GM23338 (cell line): Measurements from ENCODE around the gene C1orf87. TPM values are rescaled to one million over a fixed set of nuclear protein-coding genes. Genes with fewer than 3 reads are reported as not detected.

Source experiments
- ATAC-seq: fragments of 200-7000 bp; cut with Tn5 transposase; 3 replicates; pipeline ENCODE4 v1.9.1; 2020
- DNase-seq: peaks from one replicate; pipeline ENCODE4 v3.0.0-alpha.2; 2015; ENCODE audit warnings: low spot score
- H2AFZ ChIP-seq: fragments of 200-600 bp; sonication (generic); 2 replicates; pipeline ENCODE4 v1.8.0; 2016; ENCODE audit warnings: antibody characterized with exemption, mild to moderate bottlenecking, moderate library complexity
- H3F3A ChIP-seq: fragments of 200-600 bp; sonication (generic); replicated peaks from 2 replicates; pipeline ENCODE4 v1.8.0; 2017; ENCODE audit warnings: antibody characterized with exemption, mixed run types, low read depth
- H3K27ac ChIP-seq: fragments of 200-600 bp; sonication (generic); 2 replicates; pipeline ENCODE4 v1.6.1; 2016; ENCODE audit warnings: low read depth
- H3K27me3 ChIP-seq: fragments of 200-600 bp; sonication (generic); 2 replicates; pipeline ENCODE4 v1.8.0; 2016; ENCODE audit warnings: mild to moderate bottlenecking, mixed run types, moderate library complexity; ENCODE audit not compliant: insufficient read depth
- H3K36me3 ChIP-seq: fragments of 200-600 bp; sonication (generic); 2 replicates; pipeline ENCODE4 v1.8.0; 2016; ENCODE audit warnings: mild to moderate bottlenecking; ENCODE audit not compliant: insufficient read depth
- H3K4me1 ChIP-seq: fragments of 200-600 bp; sonication (generic); 2 replicates; pipeline ENCODE4 v1.8.0; 2016; ENCODE audit warnings: mild to moderate bottlenecking, moderate library complexity; ENCODE audit not compliant: insufficient read depth
- H3K4me2 ChIP-seq: fragments of 200-600 bp; sonication (generic); 2 replicates; pipeline ENCODE4 v1.7.1; 2017; ENCODE audit warnings: mixed run types
- H3K4me3 ChIP-seq: fragments of 200-600 bp; sonication (generic); 2 replicates; pipeline ENCODE4 v1.6.1; 2016; ENCODE audit warnings: mixed run types
- H3K79me2 ChIP-seq: fragments of 200-600 bp; sonication (generic); replicated peaks from 2 replicates; pipeline ENCODE4 v1.8.0; 2017; ENCODE audit warnings: mild to moderate bottlenecking; ENCODE audit not compliant: insufficient read depth
- H3K9me2 ChIP-seq: fragments of 200-600 bp; sonication (generic); 2 replicates; pipeline ENCODE4 v1.8.0; 2017; ENCODE audit not compliant: insufficient read depth
- H4K20me1 ChIP-seq: fragments of 200-600 bp; sonication (generic); replicated peaks from 2 replicates; pipeline ENCODE4 v1.8.0; 2017; ENCODE audit warnings: mild to moderate bottlenecking; ENCODE audit not compliant: insufficient read depth
- H3K27ac Mint-ChIP-seq: 2 replicates; pipeline ENCODE4 v1.8.0; 2020; ENCODE audit warnings: inconsistent platforms, mild to moderate bottlenecking, moderate library complexity, mixed read lengths
- H3K27me3 Mint-ChIP-seq: 3 replicates; pipeline ENCODE4 v1.8.0; 2022; ENCODE audit warnings: low read depth, mild to moderate bottlenecking, moderate library complexity, mixed read lengths, inconsistent platforms; ENCODE audit not compliant: insufficient read depth, poor library complexity
- H3K36me3 Mint-ChIP-seq: 3 replicates; pipeline ENCODE4 v1.8.0; 2021; ENCODE audit warnings: low read depth, mild to moderate bottlenecking, inconsistent platforms, moderate library complexity, mixed read lengths
- H3K4me1 Mint-ChIP-seq: 3 replicates; pipeline ENCODE4 v1.8.0; 2020; ENCODE audit warnings: mild to moderate bottlenecking, inconsistent platforms, mixed read lengths
- H3K4me3 Mint-ChIP-seq: 3 replicates; pipeline ENCODE4 v1.8.0; 2021; ENCODE audit warnings: moderate library complexity, mild to moderate bottlenecking, inconsistent platforms, mixed read lengths
- H3K9me3 Mint-ChIP-seq: 3 replicates; pipeline ENCODE4 v1.8.0; 2020; ENCODE audit warnings: moderate library complexity, mild to moderate bottlenecking, inconsistent platforms, mixed read lengths
- CREB1 ChIP-seq: fragments of 250-450 bp; sonication (Bioruptor Pico); IDR thresholded peaks from 2 replicates; pipeline ENCODE4 v1.5.0; 2020; ENCODE audit warnings: low read depth, mild to moderate bottlenecking, moderate library complexity
- EZH2 ChIP-seq: fragments of 200-600 bp; sonication (generic); IDR thresholded peaks from one replicate; pipeline ENCODE4 v1.8.0; 2017; ENCODE audit warnings: antibody characterized with exemption, mild to moderate bottlenecking, low read depth; ENCODE audit not compliant: unreplicated experiment
- EZH2phosphoT487 ChIP-seq: fragments of 200-600 bp; sonication (generic); IDR thresholded peaks from one replicate; pipeline ENCODE4 v1.8.1; 2018; ENCODE audit warnings: antibody characterized with exemption; ENCODE audit not compliant: unreplicated experiment
- POLR2AphosphoS5 ChIP-seq: IDR thresholded peaks from 2 replicates; pipeline ENCODE4 v1.6.1; 2016; ENCODE audit warnings: antibody characterized with exemption, low read depth
- ZNF114 ChIP-seq: fragments of 250-450 bp; sonication (Bioruptor Pico); IDR thresholded peaks from 2 replicates; pipeline ENCODE4 v1.5.0; 2020; ENCODE audit warnings: mild to moderate bottlenecking, moderate library complexity
- ZNF462 ChIP-seq: fragments of 250-450 bp; sonication (Bioruptor Pico); IDR thresholded peaks from 2 replicates; pipeline ENCODE4 v1.5.0; 2020; ENCODE audit warnings: mild to moderate bottlenecking, moderate library complexity
- polyA plus RNA-seq: library from polyadenylated mRNA; unstranded; fragments of >200 nt; fragmentation: Nextera tagmentation; extraction: Ambion mirVana; gene quantifications from 2 replicates; pipeline ENCODE4 v1.2.1, GENCODE V29; 2016
- total RNA-seq: library from RNA; depleted of rRNA; stranded (reverse); fragments of >200 nt; shearing (Covaris generic); gene quantifications from 2 replicates; pipeline ENCODE4 v1.2.3, GENCODE V29; 2014
- TF ChIP-seq, protein P1 (sequence below): IDR thresholded peaks from one replicate; pipeline ENCODE4 v1.6.1; 2018; ENCODE audit warnings: antibody characterized with exemption; ENCODE audit not compliant: unreplicated experiment
- TF ChIP-seq, protein P2 (sequence below): IDR thresholded peaks from 2 replicates; pipeline ENCODE4 v1.6.1; 2016; ENCODE audit warnings: antibody characterized with exemption
- TF ChIP-seq, protein P3 (sequence below), 2 experiments: fragments of 200-600 bp in 1 of 2; sonication (generic) in 1 of 2; conservative IDR thresholded peaks; 2 replicates each; pipeline versions ENCODE4 v1.5.1 to v1.6.1; 2016 to 2017; ENCODE audit warnings: antibody characterized with exemption in 2 of 2, low read depth in 2 of 2, mild to moderate bottlenecking in 2 of 2, moderate library complexity in 1 of 2

Gene C1orf87
- total and polyA plus RNA-seq, 2 experiments from 2014 or later = 0.07 to 0.21 TPM

GRCh38 chr1:60031146-60031545 is 42.4 kb downstream of the C1orf87 start (continued):
- TF ChIP-seq, protein P1, sequence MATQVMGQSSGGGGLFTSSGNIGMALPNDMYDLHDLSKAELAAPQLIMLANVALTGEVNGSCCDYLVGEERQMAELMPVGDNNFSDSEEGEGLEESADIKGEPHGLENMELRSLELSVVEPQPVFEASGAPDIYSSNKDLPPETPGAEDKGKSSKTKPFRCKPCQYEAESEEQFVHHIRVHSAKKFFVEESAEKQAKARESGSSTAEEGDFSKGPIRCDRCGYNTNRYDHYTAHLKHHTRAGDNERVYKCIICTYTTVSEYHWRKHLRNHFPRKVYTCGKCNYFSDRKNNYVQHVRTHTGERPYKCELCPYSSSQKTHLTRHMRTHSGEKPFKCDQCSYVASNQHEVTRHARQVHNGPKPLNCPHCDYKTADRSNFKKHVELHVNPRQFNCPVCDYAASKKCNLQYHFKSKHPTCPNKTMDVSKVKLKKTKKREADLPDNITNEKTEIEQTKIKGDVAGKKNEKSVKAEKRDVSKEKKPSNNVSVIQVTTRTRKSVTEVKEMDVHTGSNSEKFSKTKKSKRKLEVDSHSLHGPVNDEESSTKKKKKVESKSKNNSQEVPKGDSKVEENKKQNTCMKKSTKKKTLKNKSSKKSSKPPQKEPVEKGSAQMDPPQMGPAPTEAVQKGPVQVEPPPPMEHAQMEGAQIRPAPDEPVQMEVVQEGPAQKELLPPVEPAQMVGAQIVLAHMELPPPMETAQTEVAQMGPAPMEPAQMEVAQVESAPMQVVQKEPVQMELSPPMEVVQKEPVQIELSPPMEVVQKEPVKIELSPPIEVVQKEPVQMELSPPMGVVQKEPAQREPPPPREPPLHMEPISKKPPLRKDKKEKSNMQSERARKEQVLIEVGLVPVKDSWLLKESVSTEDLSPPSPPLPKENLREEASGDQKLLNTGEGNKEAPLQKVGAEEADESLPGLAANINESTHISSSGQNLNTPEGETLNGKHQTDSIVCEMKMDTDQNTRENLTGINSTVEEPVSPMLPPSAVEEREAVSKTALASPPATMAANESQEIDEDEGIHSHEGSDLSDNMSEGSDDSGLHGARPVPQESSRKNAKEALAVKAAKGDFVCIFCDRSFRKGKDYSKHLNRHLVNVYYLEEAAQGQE = no peak
- TF ChIP-seq EZH2 = no peak
- no peak for TF ChIP-seq CREB1
- TF ChIP-seq, protein P2, sequence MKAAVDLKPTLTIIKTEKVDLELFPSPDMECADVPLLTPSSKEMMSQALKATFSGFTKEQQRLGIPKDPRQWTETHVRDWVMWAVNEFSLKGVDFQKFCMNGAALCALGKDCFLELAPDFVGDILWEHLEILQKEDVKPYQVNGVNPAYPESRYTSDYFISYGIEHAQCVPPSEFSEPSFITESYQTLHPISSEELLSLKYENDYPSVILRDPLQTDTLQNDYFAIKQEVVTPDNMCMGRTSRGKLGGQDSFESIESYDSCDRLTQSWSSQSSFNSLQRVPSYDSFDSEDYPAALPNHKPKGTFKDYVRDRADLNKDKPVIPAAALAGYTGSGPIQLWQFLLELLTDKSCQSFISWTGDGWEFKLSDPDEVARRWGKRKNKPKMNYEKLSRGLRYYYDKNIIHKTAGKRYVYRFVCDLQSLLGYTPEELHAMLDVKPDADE = no peak
- TF ChIP-seq POLR2AphosphoS5 = no peak
- no peak for TF ChIP-seq EZH2phosphoT487
- no peak for TF ChIP-seq ZNF114 (CRISPR knock-in tag)

DNA sequence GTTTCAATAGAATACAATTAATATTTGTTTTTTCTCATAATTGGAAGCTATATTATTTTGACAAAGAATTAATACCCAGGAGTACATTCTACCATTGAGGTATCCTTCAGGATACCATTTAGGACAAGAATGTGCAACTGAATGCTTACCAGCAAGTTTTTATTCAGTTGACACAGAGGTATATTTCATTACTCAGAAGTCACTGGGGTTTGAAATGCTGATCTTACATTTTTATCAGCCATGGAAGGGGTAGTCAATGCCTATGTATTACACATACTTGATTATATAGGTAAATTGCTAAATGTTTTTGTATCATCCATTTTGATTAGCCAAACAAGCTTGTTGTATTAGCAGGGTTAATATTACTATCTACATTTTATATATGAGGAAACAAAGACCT is 48.0 kb downstream of the C1orf87 start:
- H3K4me1 ChIP-seq = no peaks in the 10 kb centered on the region
- Mint-ChIP-seq H3K9me3 (no peaks in the 10 kb centered on the region), H3K4me1 (peaks cover 3% of the 10 kb centered on the region; the same call in 1 of the 3 replicates), H3K27me3 (no peaks in the 10 kb centered on the region), H3K27ac (no peak overlapping the region), H3K36me3 (no peaks in the 10 kb centered on the region), H3K4me3 (no peak overlapping the region)
- no peaks in the 10 kb centered on the region for H3K27me3 ChIP-seq
- no peak overlapping the region for H3K4me2 ChIP-seq
- no peak overlapping the region for H2AFZ ChIP-seq
- H3K36me3 ChIP-seq = no peaks in the 10 kb centered on the region
- H3K9me2 ChIP-seq = peaks cover 4% of the 10 kb centered on the region
- H4K20me1 ChIP-seq = no peaks in the 10 kb centered on the region
- no peak overlapping the region for H3K4me3 ChIP-seq
- no peak overlapping the region for H3K27ac ChIP-seq
- no peaks in the 10 kb centered on the region for H3F3A ChIP-seq
- DNase-seq (no peak), ATAC-seq (no peak)
- no peaks in the 10 kb centered on the region for H3K79me2 ChIP-seq
- TF ChIP-seq, protein P1 = no peak
- TF ChIP-seq, protein P3, sequence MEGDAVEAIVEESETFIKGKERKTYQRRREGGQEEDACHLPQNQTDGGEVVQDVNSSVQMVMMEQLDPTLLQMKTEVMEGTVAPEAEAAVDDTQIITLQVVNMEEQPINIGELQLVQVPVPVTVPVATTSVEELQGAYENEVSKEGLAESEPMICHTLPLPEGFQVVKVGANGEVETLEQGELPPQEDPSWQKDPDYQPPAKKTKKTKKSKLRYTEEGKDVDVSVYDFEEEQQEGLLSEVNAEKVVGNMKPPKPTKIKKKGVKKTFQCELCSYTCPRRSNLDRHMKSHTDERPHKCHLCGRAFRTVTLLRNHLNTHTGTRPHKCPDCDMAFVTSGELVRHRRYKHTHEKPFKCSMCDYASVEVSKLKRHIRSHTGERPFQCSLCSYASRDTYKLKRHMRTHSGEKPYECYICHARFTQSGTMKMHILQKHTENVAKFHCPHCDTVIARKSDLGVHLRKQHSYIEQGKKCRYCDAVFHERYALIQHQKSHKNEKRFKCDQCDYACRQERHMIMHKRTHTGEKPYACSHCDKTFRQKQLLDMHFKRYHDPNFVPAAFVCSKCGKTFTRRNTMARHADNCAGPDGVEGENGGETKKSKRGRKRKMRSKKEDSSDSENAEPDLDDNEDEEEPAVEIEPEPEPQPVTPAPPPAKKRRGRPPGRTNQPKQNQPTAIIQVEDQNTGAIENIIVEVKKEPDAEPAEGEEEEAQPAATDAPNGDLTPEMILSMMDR (conservative IDR thresholded peaks at IDR 0.05; ENCODE audit: low read depth in 2 of 2) = no peak
- no peak for TF ChIP-seq ZNF462 (CRISPR knock-in tag)
